Measurements from ENCODE around the gene VGLL4. TPM values are rescaled to one million over a fixed set of nuclear protein-coding genes. Genes with fewer than 3 reads are reported as not detected.
A peak's percentile ranks its signal among the peaks of the same experiment; 100 is the strongest.

The VGLL4 gene
- total and polyA plus RNA-seq, 5 experiments from 2014 or later: 19.3 to 31.3 (median 25.7) TPM

- Mint-ChIP-seq H3K4me1 (peaks cover 2 to 6% (median 3%) of the 10 kb centered on the region in 4 donors), H3K36me3 (no peaks in the 10 kb centered on the region), H3K27me3 (no peaks in the 10 kb centered on the region), H3K27ac (no peak overlapping the region), H3K4me3 (no peak overlapping the region), H3K9me3 (no peaks in the 10 kb centered on the region)
- no peak for ATAC-seq
- POLR2A ChIA-PET: no interaction called here
- DNase-seq: no peak
Measured at GRCh38 chr3:11648735-11649134, 5.0 kb upstream of the VGLL4 start.

DNA sequence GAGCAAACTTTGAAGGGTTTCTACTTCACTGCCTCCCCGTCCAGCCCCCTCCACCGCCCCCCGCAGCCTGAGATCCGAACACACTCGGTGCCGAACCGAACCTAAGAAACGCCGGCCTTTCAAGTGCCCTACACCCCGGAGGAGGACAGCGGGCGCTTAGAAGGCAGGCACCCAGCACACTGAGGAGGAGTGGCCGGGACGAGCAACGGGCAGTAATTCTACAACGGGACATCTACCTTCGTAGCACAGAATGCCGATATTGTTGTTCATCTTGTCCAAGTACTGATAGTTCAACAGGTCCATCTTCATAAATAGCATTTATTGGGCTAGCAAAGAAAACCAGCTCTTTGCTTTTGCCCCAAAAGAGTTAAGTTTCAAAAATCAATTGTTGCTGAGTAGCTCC lies 513 bp downstream of the VGLL4 start:
- peaks cover 0 to 3% (median 0%) of the 10 kb centered on the region in 3 donors for H3K36me3 Mint-ChIP-seq
- peaks cover 23 to 57% (median 43%) of the 10 kb centered on the region in 4 donors for H3K4me1 Mint-ChIP-seq
- DNase-seq: peak in 2 of 10 donors; percentile 13 to 16
- no peaks in the 10 kb centered on the region for H3K27me3 Mint-ChIP-seq
- H3K27ac Mint-ChIP-seq: peak overlapping the region; percentile 98 to 100 (median 98)
- ATAC-seq: peak; percentile 20 to 43
- H3K9me3 Mint-ChIP-seq: no peaks in the 10 kb centered on the region
- POLR2A ChIA-PET: interaction anchor here (0.7 to 1.7 kb wide), 10 partner anchors 9 to 1851 kb away, joined by 3 to 8 read pairs (median 4); partner anchors contain the start of genes ARPC4, ATG7, TADA3 and TAMM41
- peak overlapping the region; percentile 96 to 100 (median 99) for H3K4me3 Mint-ChIP-seq

DNA sequence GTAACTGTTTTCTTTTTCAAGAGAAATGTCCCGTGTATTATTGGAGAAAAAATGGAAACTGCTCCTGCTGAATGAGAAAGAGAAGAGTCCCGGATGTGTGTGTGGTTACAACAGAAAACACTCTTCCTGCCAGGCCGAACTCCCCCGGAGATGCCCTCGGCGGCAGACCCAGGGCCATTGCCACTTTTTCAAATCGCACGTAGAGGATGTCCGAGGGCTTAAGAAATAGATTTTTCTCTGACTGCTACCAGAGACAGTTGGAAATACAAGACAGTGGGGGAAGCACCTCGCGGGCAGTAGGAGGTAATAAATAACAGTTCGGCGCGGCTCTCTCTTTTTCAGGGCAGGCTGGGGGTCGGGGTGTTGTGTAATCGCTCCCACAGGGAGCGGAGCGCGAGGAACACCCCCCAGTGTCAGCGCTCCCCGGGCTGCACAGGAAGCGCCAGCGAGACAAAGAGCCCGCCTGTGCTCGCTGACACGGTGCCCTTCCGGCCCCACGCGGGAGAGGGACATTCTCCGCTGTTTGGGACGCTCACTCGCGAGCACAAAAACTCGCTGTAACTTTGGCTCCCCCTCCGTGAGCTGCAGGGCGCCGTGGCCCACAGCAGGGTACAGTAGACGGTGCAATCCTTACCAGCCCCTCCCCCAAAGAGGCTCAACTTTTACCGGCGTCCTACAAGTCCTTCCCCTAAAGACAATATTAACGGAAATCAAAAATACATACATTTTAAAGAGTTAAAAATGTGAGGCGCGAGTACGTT lies 1.1 kb downstream of the VGLL4 start:
- Mint-ChIP-seq H3K27ac (peak overlapping the region; percentile 98 to 100 (median 98)), H3K4me3 (peak overlapping the region; percentile 96 to 100 (median 99)), H3K4me1 (peaks cover 26 to 63% (median 49%) of the 10 kb centered on the region in 4 donors), H3K9me3 (no peaks in the 10 kb centered on the region), H3K36me3 (peaks cover 0 to 6% (median 0%) of the 10 kb centered on the region in 3 donors), H3K27me3 (no peaks in the 10 kb centered on the region)
- ATAC-seq (peak; percentile 76 to 77), DNase-seq (peak; percentile 53 to 77 (median 63))
- POLR2A ChIA-PET: interaction anchor here (0.7 to 1.7 kb wide), 7 partner anchors 8 to 1056 kb away, joined by 3 to 8 read pairs (median 4); partner anchors contain the start of gene ATG7

DNA sequence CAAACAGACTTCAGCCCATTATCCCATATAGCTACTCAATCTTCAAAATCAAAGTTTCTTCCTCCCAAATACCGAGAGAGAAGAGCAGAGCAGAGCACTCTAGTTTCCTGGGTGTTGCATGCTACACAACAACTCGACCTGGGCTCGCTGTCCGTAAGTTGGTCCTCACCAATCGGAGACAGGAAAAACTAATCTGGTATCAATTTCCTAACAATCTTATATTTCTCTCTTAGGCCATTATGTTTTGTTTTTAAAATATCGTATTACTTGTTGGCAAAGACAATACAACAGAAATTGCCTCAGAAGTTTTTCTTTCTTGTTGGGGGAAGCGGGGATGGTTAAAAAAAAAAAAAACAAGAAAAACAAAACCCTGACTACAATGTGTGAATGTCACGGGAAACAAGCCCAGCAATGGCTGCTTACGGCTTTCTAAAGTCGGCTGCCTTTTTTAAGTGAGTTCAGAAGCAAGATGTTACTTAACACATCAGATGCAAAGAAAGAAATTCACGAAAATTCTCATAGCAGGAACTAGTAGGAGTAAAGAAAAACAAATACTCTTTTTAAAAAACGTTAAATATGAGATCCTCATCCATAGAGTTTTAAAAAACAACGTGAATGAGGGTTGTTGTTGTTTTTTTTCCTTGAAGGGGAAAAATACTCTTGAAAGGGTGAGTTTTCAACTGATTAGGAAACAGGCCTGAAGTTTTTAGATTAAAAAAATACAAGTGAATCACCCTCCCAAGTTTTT lies 1.9 kb downstream of the VGLL4 start:
- H3K9me3 Mint-ChIP-seq: no peaks in the 10 kb centered on the region
- H3K36me3 Mint-ChIP-seq: peaks cover 0 to 6% (median 0%) of the 10 kb centered on the region in 3 donors

DNA sequence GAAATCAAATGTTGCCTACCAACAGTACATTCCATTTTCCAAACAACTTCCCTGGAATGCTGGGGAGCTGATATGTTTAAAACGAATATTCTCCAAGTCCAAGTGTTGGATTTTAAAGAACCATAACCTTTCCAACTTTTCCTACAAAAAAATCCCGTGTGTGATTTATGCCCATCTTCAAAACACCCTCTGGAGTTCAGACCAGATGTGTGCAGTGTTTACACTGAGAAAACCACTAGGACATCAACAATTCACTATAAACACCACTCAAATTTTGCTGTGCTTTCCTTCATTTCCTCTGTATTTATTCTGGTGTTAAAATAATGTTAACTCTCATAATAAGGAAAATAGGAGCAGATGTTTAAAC lies 2.4 kb downstream of the VGLL4 start:
- peaks cover 0 to 10% (median 0%) of the 10 kb centered on the region in 3 donors for H3K36me3 Mint-ChIP-seq
- H3K27me3 Mint-ChIP-seq: no peaks in the 10 kb centered on the region
- H3K27ac Mint-ChIP-seq: peak overlapping the region; percentile 98 to 100 (median 98)
- DNase-seq (no peak), ATAC-seq (no peak)
- POLR2A ChIA-PET: interaction anchor here (0.6 to 1.4 kb wide), 4 partner anchors 10 to 175 kb away, joined by 3 to 5 read pairs (median 4); no protein-coding TSS in a partner anchor
- H3K9me3 Mint-ChIP-seq: no peaks in the 10 kb centered on the region
- H3K4me3 Mint-ChIP-seq: peak overlapping the region; percentile 96 to 100 (median 99)
- peaks cover 31 to 76% (median 61%) of the 10 kb centered on the region in 4 donors for H3K4me1 Mint-ChIP-seq

More for the DNA sequence above, 1.9 kb downstream of the VGLL4 start:
- ATAC-seq: peak in 1 of 2 donors; percentile 24
- Mint-ChIP-seq H3K27me3 (no peaks in the 10 kb centered on the region), H3K27ac (peak overlapping the region; percentile 98 to 100 (median 98)), H3K4me1 (peaks cover 29 to 71% (median 55%) of the 10 kb centered on the region in 4 donors), H3K4me3 (peak overlapping the region; percentile 96 to 100 (median 99))
- DNase-seq: peak in 3 of 10 donors; percentile 52 to 61 (median 56)
- POLR2A ChIA-PET: interaction anchor here (1.2 to 1.4 kb wide), 3 partner anchors 10 to 22 kb away, joined by 3 to 5 read pairs (median 4); no protein-coding TSS in a partner anchor

GRCh38 chr3:11640009-11640673 lies 3.6 kb downstream of the VGLL4 start:
- ATAC-seq (no peak), DNase-seq (no peak)
- Mint-ChIP-seq H3K4me1 (peaks cover 37 to 88% (median 72%) of the 10 kb centered on the region in 4 donors), H3K27ac (peak overlapping the region; percentile 20 to 92 (median 81)), H3K4me3 (peak overlapping the region; percentile 49 to 100 (median 85)), H3K27me3 (no peaks in the 10 kb centered on the region), H3K9me3 (no peaks in the 10 kb centered on the region), H3K36me3 (peaks cover 0 to 10% (median 0%) of the 10 kb centered on the region in 3 donors)
- POLR2A ChIA-PET: interaction anchor here (0.6 to 1.4 kb wide), 3 partner anchors 9 to 20 kb away, joined by 3 to 5 read pairs (median 3); no protein-coding TSS in a partner anchor

- Mint-ChIP-seq H3K36me3 (peaks cover 0 to 10% (median 0%) of the 10 kb centered on the region in 3 donors), H3K27me3 (no peaks in the 10 kb centered on the region), H3K4me1 (peaks cover 46 to 96% (median 81%) of the 10 kb centered on the region in 4 donors), H3K27ac (peak overlapping the region in 7 of 10 donors; percentile 10 to 66 (median 41)), H3K9me3 (no peaks in the 10 kb centered on the region), H3K4me3 (peak overlapping the region in 8 of 10 donors; percentile 0 to 100 (median 64))
- ATAC-seq: no peak
- no peak for DNase-seq
- POLR2A ChIA-PET: interaction anchor here (0.7 kb wide), 1 partner anchor 162 kb away, joined by 3 read pairs; no protein-coding TSS in a partner anchor
Measured at GRCh38 chr3:11638495-11639358, 5.0 kb downstream of the VGLL4 start.

GRCh38 chr3:11637901-11638458 lies 5.7 kb downstream of the VGLL4 start:
- peak overlapping the region in 6 of 10 donors; percentile 21 to 66 (median 44) for H3K27ac Mint-ChIP-seq

GRCh38 chr3:11636394-11636770 lies 7.3 kb downstream of the VGLL4 start:
- Mint-ChIP-seq H3K27me3 (no peaks in the 10 kb centered on the region), H3K27ac (peak overlapping the region in 3 of 10 donors; percentile 3 to 56 (median 4)), H3K36me3 (peaks cover 0 to 17% (median 0%) of the 10 kb centered on the region in 3 donors), H3K4me3 (no peak overlapping the region), H3K4me1 (peaks cover 51 to 97% (median 91%) of the 10 kb centered on the region in 4 donors), H3K9me3 (no peaks in the 10 kb centered on the region)
- ATAC-seq: no peak
- POLR2A ChIA-PET: no interaction called here
- no peak for DNase-seq

More at GRCh38 chr3:11637901-11638458, 5.7 kb downstream of the VGLL4 start:
- Mint-ChIP-seq H3K36me3 (peaks cover 0 to 11% (median 0%) of the 10 kb centered on the region in 3 donors), H3K4me1 (peaks cover 48 to 96% (median 86%) of the 10 kb centered on the region in 4 donors), H3K27me3 (no peaks in the 10 kb centered on the region), H3K9me3 (no peaks in the 10 kb centered on the region), H3K4me3 (peak overlapping the region in 7 of 10 donors; percentile 3 to 96 (median 39))
- no peak for DNase-seq
- ATAC-seq: no peak
- POLR2A ChIA-PET: no interaction called here

DNA sequence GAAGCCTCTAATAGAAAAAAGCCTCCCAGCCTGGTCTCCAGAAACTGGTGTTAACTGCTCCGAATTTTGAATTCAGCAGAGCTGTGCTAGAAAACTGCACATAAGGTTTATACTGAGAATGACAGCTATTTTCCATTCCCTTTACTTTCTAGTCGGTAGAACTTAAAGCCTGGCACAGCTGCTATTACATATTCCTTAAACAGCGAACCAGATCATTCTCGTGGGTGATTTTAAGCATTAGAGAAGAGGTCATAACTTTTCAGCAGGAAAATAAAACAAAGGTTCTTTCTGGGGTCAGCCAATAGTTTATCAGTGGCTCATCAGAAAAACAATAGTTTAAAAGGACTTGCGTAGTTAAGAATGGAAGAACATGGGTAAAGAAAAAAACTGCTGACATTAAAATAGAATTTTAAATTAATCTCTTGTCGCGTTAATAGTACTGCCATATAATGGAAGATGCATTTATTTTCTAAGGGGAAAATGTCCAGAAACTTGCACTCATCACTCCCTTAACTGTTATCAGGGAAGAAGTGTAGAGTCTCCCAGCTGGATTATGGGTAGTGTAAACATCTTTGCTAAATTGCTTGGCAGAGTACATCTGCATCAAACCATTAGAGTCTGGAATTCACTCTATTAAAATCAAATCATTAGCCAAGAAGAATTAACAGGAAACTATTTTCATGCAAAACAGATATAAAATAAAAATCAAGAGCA lies 7.9 kb downstream of the VGLL4 start:
- Mint-ChIP-seq H3K4me3 (no peak overlapping the region), H3K4me1 (peaks cover 52 to 98% (median 91%) of the 10 kb centered on the region in 4 donors), H3K9me3 (no peaks in the 10 kb centered on the region), H3K36me3 (peaks cover 0 to 20% (median 0%) of the 10 kb centered on the region in 3 donors), H3K27me3 (no peaks in the 10 kb centered on the region), H3K27ac (peak overlapping the region in 4 of 10 donors; percentile 4 to 56 (median 39))
- ATAC-seq (no peak), DNase-seq (no peak)
- POLR2A ChIA-PET: no interaction called here

Data from naive thymus-derived CD8-positive, alpha-beta T cell (primary cell).